Karpas-422 (cell line): ENCODE data around the gene XRN2. TPM values are rescaled to one million over a fixed set of nuclear protein-coding genes. Genes with fewer than 3 reads are reported as not detected.
A peak's percentile ranks its signal among the peaks of the same experiment; 100 is the strongest.

ENCODE experiments used
- DNase-seq: peaks from one replicate; pipeline ENCODE4 v3.0.0-alpha.2; 2015
- H2AFZ ChIP-seq: fragments of 200-600 bp; sonication (generic); 2 replicates; pipeline ENCODE4 v1.6.1; 2014; ENCODE audit warnings: antibody characterized with exemption, low read length, mixed read lengths
- H3K27ac ChIP-seq: fragments of 200-600 bp; sonication (generic); 2 replicates; pipeline ENCODE4 v1.5.1; 2014; ENCODE audit warnings: mild to moderate bottlenecking, low read length, moderate library complexity
- H3K27me3 ChIP-seq: fragments of 200-600 bp; sonication (generic); 2 replicates; pipeline ENCODE4 v1.6.1; 2014; ENCODE audit warnings: low read length, mixed read lengths
- H3K36me3 ChIP-seq: fragments of 200-600 bp; sonication (generic); 2 replicates; pipeline ENCODE4 v1.6.1; 2014; ENCODE audit warnings: low read length, mixed read lengths; ENCODE audit not compliant: insufficient read depth
- H3K4me1 ChIP-seq: fragments of 200-600 bp; sonication (generic); 2 replicates; pipeline ENCODE4 v1.6.1; 2014; ENCODE audit warnings: mild to moderate bottlenecking, low read length, mixed read lengths
- H3K4me2 ChIP-seq: fragments of 200-600 bp; sonication (generic); 2 replicates; pipeline ENCODE4 v1.6.1; 2014; ENCODE audit warnings: low read length, low read depth, mild to moderate bottlenecking; ENCODE audit not compliant: poor library complexity, severe bottlenecking
- H3K4me3 ChIP-seq: fragments of 200-600 bp; sonication (generic); 2 replicates; pipeline ENCODE4 v1.5.1; 2014; ENCODE audit warnings: mild to moderate bottlenecking, antibody characterized with exemption, low read length, mixed read lengths
- H3K79me2 ChIP-seq: fragments of 200-600 bp; sonication (generic); 2 replicates; pipeline ENCODE4 v1.6.1; 2014; ENCODE audit warnings: mild to moderate bottlenecking, low read length, mixed read lengths
- H3K9ac ChIP-seq: fragments of 200-600 bp; sonication (generic); 2 replicates; pipeline ENCODE4 v1.6.0; 2014; ENCODE audit warnings: low read length
- H3K9me2 ChIP-seq: fragments of 200-600 bp; sonication (generic), shearing (Covaris generic); replicated peaks from 2 replicates; pipeline ENCODE4 v1.6.0; 2014; ENCODE audit warnings: mild to moderate bottlenecking, low read length, moderate library complexity; ENCODE audit not compliant: insufficient read depth
- H3K9me3 ChIP-seq: fragments of 300-700, 200-600 bp; sonication (generic); 2 replicates; pipeline ENCODE4 v1.6.1; 2014; ENCODE audit warnings: low read length, mixed read lengths
- H4K20me1 ChIP-seq: fragments of 200-600 bp; sonication (generic); 2 replicates; pipeline ENCODE4 v1.6.1; 2014; ENCODE audit warnings: mild to moderate bottlenecking, antibody characterized with exemption, low read length, low read depth; ENCODE audit not compliant: insufficient read depth
- total RNA-seq: library from RNA; depleted of rRNA; stranded (reverse); fragments of >200 nt; shearing (Covaris generic); gene quantifications from 2 replicates; pipeline ENCODE4 v1.2.3, GENCODE V29; 2014; ENCODE audit warnings: low replicate concordance

Gene XRN2
- total RNA-seq, 1 experiment from 2014 or later, result 55.6 TPM

DNA sequence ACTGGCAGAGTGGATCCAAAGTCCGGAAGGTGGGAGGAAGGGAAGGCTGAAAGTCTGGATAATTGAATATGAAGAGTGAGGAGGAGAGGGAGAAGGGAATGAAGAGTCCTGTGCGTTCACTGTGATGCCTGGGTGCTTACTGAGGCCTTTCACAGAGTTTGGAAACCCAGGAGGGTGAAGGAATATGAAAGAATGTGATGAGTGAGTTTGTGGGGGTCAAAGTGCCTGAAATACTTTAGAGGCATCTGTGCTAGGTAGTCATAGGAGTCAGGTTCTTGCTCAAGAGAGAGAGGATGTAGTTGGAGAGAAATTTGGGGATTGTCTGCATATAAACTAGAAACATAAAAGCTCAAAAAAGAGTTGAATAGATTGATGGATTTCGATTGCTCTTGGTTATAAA is 73.5 kb downstream of the XRN2 start:
- Histone ChIP-seq H3K27me3 (no peaks in the 10 kb centered on the region), H3K4me2 (no peak overlapping the region), H3K27ac (no peak overlapping the region), H3K36me3 (no peaks in the 10 kb centered on the region; the same call in 1 of the 2 replicates), H3K79me2 (peaks cover 78% of the 10 kb centered on the region), H4K20me1 (no peaks in the 10 kb centered on the region), H2AFZ (no peak overlapping the region), H3K9me3 (no peaks in the 10 kb centered on the region), H3K9me2 (no peaks in the 10 kb centered on the region), H3K4me3 (no peak overlapping the region), H3K4me1 (peaks cover 13% of the 10 kb centered on the region), H3K9ac (no peak overlapping the region)
- no peak for DNase-seq

DNA sequence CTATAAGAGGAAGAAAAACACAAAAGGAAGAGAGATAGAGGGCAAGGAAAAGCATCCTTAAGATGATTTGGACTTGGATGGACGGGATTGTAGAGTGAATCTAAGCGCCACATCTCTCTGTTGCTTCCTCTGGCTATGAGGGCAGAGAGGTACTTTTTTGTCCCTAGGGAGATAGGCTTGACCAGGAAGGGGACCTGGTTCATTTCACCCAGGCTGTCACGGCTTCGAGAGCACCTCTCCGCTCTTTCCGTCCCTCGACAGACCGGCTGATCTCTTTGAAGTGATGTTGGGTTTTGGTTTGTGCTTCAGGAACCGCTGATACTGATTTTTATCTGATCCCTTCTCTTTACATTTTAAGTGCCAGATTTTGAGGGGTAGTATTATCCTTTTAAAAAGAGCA is 74.6 kb downstream of the XRN2 start:
- Histone ChIP-seq H2AFZ (no peak overlapping the region), H4K20me1 (no peaks in the 10 kb centered on the region), H3K4me2 (no peak overlapping the region), H3K36me3 (peaks cover 6% of the 10 kb centered on the region; the same call in 1 of the 2 replicates), H3K79me2 (peaks cover 68% of the 10 kb centered on the region), H3K4me3 (no peak overlapping the region), H3K27me3 (no peaks in the 10 kb centered on the region), H3K9me2 (no peaks in the 10 kb centered on the region), H3K4me1 (peaks cover 20% of the 10 kb centered on the region), H3K27ac (no peak overlapping the region), H3K9me3 (no peaks in the 10 kb centered on the region), H3K9ac (no peak overlapping the region)
- DNase-seq, result no peak

DNA sequence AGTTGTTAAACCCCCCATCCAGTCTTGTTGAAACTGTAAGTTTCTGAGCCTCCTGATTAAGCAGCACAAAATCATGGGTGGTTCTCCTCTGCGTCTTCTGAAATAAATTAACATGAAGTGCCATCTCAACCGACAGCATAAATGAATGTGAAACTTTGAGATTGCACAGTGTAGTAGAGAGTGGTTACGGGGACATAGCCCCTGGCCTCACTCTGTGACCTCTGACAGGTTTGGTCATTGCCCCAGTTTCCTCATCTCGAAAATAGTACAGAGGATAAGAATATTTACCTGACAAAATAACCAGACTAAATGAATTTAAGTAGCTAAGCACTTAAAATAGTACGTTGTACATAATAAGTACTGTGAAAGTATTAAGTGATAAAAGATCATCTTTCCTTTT is 75.1 kb downstream of the XRN2 start:
- H3K27me3 ChIP-seq, result no peaks in the 10 kb centered on the region
- H3K9me3 ChIP-seq, result no peaks in the 10 kb centered on the region

DNA sequence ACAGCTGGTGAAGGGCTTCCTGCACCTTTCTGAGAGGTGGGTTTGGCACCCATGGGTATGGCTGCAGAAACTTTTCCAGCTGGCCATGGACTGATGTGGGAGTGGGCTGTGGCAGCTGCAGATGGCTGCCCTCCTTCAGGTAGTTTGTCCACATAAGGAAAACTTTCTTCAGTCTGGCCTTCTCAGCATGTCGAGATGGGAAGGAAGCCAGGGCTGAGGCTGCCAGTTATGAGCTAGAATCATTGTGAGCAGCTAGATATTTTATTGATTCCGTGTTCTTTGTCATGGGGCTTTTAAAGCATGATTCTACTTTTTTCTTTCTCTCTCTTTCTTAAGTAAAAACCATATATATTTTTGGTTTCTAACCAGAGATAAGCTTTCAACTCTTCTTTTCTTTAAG is 77.6 kb downstream of the XRN2 start:
- Histone ChIP-seq H2AFZ (no peak overlapping the region), H3K36me3 (peaks cover 14% of the 10 kb centered on the region; the same call in 1 of the 2 replicates), H3K9ac (no peak overlapping the region), H3K4me2 (no peak overlapping the region), H3K27me3 (no peaks in the 10 kb centered on the region), H3K4me3 (no peak overlapping the region), H3K4me1 (peaks cover 20% of the 10 kb centered on the region), H3K9me3 (no peaks in the 10 kb centered on the region), H3K79me2 (peaks cover 42% of the 10 kb centered on the region), H3K27ac (no peak overlapping the region), H3K9me2 (no peaks in the 10 kb centered on the region), H4K20me1 (no peaks in the 10 kb centered on the region)
- no peak for DNase-seq

More for the DNA sequence above, 75.1 kb downstream of the XRN2 start:
- Histone ChIP-seq H3K9me2 (no peaks in the 10 kb centered on the region), H3K4me2 (no peak overlapping the region), H3K4me1 (peaks cover 20% of the 10 kb centered on the region), H3K27ac (no peak overlapping the region), H3K36me3 (peaks cover 6% of the 10 kb centered on the region; the same call in 1 of the 2 replicates), H3K4me3 (no peak overlapping the region), H2AFZ (no peak overlapping the region), H4K20me1 (no peaks in the 10 kb centered on the region), H3K79me2 (peaks cover 63% of the 10 kb centered on the region), H3K9ac (no peak overlapping the region)
- no peak for DNase-seq

DNA sequence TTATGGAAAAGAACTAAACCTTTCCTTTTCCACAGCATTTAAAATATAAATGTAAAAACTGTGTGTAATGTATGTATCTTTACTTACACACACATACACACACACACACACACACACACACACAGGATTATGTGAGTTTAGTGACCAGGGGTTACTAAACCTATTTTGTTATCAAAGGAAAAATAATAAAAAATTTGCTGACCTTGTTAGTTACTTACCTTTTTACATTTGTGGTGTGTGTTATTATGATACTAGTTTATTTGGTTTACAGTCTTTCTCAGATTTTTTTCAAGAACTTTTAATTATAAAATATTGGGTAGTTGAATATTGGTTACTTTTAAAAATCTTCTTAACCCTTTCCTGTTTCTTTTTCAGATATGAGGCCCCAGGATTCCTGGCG is 78.5 kb downstream of the XRN2 start:
- no peak for DNase-seq
- no peak overlapping the region for H2AFZ ChIP-seq
- H3K36me3 ChIP-seq, result peaks cover 20% of the 10 kb centered on the region; the same call in 1 of the 2 replicates
- H3K9ac ChIP-seq, result no peak overlapping the region
- peak overlapping the region; percentile 9 for H3K4me2 ChIP-seq
- H3K79me2 ChIP-seq, result peaks cover 35% of the 10 kb centered on the region
- no peaks in the 10 kb centered on the region for H4K20me1 ChIP-seq
- H3K4me3 ChIP-seq, result no peak overlapping the region
- peaks cover 20% of the 10 kb centered on the region for H3K4me1 ChIP-seq
- H3K9me2 ChIP-seq, result no peaks in the 10 kb centered on the region
- H3K9me3 ChIP-seq, result no peaks in the 10 kb centered on the region
- H3K27ac ChIP-seq, result no peak overlapping the region
- H3K27me3 ChIP-seq, result no peaks in the 10 kb centered on the region

DNA sequence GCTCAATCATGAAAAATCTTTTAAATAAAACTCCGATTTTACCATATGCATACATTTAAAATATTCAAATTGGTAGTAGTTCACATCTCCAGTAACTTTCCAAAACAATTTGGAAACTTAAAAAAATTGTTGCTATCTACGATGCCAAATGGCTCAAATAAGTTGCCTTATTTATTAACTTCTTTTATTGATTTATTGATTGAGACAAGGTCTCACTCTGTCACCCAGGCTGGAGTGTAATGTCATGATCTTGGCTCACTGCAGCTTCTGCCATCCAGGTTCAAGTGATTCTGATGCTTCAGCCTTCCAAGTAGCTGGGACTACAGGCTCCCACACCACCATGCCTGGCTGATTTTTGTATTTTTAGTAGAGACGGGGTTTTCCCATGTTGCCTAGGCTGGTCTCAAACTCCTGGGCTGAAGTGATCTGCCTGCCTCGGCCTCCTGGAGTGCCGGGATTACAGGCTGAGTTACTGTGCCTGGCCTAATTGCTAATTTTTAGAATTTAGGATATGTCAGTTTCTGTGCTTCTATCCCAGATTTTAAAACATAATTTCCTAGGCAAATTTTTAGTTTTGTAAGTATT is 81.3 kb downstream of the XRN2 start:
- Histone ChIP-seq H3K9me2 (no peaks in the 10 kb centered on the region), H4K20me1 (no peaks in the 10 kb centered on the region), H3K9ac (no peak overlapping the region), H3K27ac (no peak overlapping the region), H3K4me1 (peaks cover 24% of the 10 kb centered on the region), H2AFZ (no peak overlapping the region), H3K79me2 (peaks cover 12% of the 10 kb centered on the region; the same call in 1 of the 2 replicates), H3K27me3 (no peaks in the 10 kb centered on the region), H3K4me3 (no peak overlapping the region), H3K9me3 (no peaks in the 10 kb centered on the region), H3K36me3 (peaks cover 28% of the 10 kb centered on the region; the same call in 1 of the 2 replicates), H3K4me2 (no peak overlapping the region)
- no peak for DNase-seq

DNA sequence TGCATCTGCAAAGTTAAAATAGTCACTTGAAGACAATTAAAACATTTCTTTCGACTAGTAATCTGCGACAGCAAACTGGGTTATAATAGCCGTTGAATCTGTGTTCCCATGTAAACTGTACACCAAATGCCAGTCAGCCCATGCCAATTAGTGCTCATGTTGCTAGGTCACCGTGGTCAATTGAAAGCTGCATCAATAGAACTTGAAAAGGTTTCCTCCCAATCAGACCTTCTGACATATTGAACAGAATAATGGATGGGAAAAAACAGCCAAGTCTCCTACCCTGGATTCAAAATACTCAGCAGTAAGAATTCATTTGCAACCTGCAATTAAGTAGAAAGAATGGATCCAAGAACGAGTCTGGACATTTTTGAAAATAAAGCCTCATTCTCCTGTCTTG is 83.0 kb downstream of the XRN2 start:
- Histone ChIP-seq H3K4me3 (no peak overlapping the region), H3K36me3 (peaks cover 28% of the 10 kb centered on the region; the same call in 1 of the 2 replicates), H3K79me2 (no peaks in the 10 kb centered on the region), H2AFZ (no peak overlapping the region), H4K20me1 (no peaks in the 10 kb centered on the region), H3K27ac (no peak overlapping the region), H3K9me3 (no peaks in the 10 kb centered on the region), H3K4me2 (no peak overlapping the region), H3K27me3 (no peaks in the 10 kb centered on the region), H3K9me2 (no peaks in the 10 kb centered on the region), H3K9ac (no peak overlapping the region), H3K4me1 (peaks cover 18% of the 10 kb centered on the region)
- DNase-seq, result no peak

DNA sequence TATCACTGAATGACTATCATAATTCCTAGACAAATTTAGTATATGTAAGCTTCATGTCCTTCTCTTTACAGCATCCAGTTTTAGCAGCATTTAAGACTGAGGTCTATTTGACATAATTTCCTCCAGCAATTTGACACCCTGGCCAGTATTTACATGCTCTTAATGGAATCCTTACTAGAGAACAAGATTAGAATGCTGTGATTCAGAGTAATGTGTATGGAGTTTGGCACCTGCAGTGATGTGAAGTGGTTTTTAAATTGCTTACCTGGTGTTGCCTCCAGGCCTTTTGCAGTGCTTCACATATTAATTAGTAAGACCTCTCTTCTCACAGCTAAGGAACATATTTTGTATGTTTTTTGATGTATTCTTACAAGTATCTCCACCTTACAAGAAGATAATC is 84.4 kb downstream of the XRN2 start:
- Histone ChIP-seq H4K20me1 (no peaks in the 10 kb centered on the region), H3K9me3 (no peaks in the 10 kb centered on the region), H2AFZ (no peak overlapping the region), H3K9me2 (no peaks in the 10 kb centered on the region), H3K4me3 (no peak overlapping the region), H3K79me2 (no peaks in the 10 kb centered on the region), H3K27ac (no peak overlapping the region), H3K4me1 (peaks cover 4% of the 10 kb centered on the region; the same call in 1 of the 2 replicates), H3K4me2 (no peak overlapping the region), H3K27me3 (no peaks in the 10 kb centered on the region), H3K36me3 (peaks cover 22% of the 10 kb centered on the region; the same call in 1 of the 2 replicates), H3K9ac (no peak overlapping the region)
- no peak for DNase-seq
